ENCODE results near the gene IQCC.

Gene IQCC

DNA sequence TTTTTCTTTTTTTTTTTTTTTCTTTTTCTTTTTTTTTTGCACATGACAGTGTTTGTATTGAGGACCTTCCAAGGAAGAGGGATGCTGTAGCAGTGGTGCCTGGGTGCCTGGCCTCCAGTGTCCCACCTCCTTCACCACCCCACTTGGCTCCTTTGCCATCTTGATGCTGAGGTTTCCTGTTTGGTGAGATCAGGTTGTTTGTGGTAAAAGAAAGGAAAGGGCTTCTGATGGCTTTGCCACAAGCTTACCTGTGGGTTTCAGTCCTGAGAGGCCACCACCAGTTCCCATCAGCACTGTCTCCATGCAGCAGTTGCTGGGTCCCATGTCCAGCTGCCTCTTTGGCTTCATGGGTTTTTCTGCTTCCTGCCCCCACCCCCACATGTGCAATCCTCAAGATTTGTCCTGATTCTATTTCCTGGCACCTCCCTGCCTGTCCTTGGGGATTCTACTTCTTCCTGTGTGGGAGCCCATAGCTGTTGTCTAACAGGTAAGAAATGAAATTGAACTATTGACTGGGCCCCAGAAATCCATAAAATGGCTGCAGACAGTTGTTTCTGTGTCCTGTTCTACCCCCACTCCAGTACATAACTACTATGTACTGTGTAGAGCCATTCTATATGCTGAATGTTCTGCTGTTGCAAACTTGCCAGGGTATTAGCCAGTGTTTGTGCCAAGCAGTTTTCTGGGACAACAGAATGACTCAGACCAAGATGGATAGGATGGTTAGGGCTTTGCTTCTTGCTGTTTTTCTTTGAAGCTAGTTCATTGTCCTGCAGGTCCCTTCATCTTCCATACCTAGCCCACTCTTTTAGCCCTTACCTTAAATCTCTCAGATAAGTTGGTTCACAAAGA is 9.3 kb upstream of the IQCC start:
- Histone ChIP-seq H3K4me3 (ENCODE audit: low read depth, low read length) (no peak overlapping the region), H3K9ac (ENCODE audit: low read length) (no peak overlapping the region), H3K27ac (ENCODE audit: low read depth, low read length) (no peak overlapping the region), H3K4me1 (ENCODE audit: control insufficient read depth, insufficient read depth, low read length) (peaks cover 14% of the 10 kb centered on the region), H3K9me3 (ENCODE audit: control insufficient read depth, insufficient read depth, low read depth, low read length) (no peaks in the 10 kb centered on the region), H3K27me3 (ENCODE audit: control insufficient read depth, insufficient read depth, low read length) (no peaks in the 10 kb centered on the region), H3K36me3 (ENCODE audit: control insufficient read depth, insufficient read depth, low read length) (peaks cover 74% of the 10 kb centered on the region)

DNA sequence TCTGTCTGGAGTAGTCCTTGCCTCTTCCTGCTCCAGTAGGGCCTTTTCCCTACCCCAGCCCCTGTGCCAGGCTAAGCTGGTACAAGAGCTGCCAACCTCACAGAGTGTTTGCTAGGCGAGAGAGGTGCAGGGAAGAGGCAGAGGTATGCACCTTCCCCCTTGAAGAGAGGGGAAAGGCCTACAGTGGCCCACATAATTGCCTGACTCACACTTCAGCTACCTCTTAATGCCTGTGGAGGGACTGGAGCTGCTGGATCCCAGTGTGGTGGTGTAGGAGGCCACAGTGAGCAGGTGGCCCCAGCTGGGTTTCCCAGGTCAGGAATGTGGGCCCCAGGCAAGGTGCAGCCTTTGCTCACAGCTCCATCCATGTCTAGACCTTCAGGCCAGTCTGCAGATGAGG is 8.4 kb upstream of the IQCC start:
- no peaks in the 10 kb centered on the region for H3K9me3 ChIP-seq (ENCODE audit: control insufficient read depth, insufficient read depth, low read depth, low read length)
- H3K36me3 ChIP-seq (ENCODE audit: control insufficient read depth, insufficient read depth, low read length) = peaks cover 65% of the 10 kb centered on the region
- H3K9ac ChIP-seq (ENCODE audit: low read length) = no peak overlapping the region
- no peak overlapping the region for H3K27ac ChIP-seq (ENCODE audit: low read depth, low read length)
- peaks cover 21% of the 10 kb centered on the region for H3K4me1 ChIP-seq (ENCODE audit: control insufficient read depth, insufficient read depth, low read length)
- no peaks in the 10 kb centered on the region for H3K27me3 ChIP-seq (ENCODE audit: control insufficient read depth, insufficient read depth, low read length)
- H3K4me3 ChIP-seq (ENCODE audit: low read depth, low read length) = no peak overlapping the region

DNA sequence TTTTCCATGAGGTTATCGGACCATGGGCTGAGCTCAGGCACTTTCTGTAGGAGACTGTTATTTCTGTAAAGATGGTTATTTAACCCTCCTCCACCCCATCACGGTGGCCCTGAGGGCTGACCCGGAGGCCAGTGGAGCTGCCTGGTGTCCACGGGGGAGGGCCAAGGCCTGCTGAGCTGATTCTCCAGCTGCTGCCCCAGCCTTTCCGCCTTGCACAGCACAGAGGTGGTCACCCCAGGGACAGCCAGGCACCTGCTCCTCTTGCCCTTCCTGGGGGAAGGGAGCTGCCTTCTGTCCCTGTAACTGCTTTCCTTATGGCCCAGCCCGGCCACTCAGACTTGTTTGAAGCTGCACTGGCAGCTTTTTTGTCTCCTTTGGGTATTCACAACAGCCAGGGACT is 7.6 kb upstream of the IQCC start:
- Histone ChIP-seq H3K36me3 (ENCODE audit: control insufficient read depth, insufficient read depth, low read length) (peaks cover 58% of the 10 kb centered on the region), H3K4me1 (ENCODE audit: control insufficient read depth, insufficient read depth, low read length) (peaks cover 21% of the 10 kb centered on the region), H3K27ac (ENCODE audit: low read depth, low read length) (no peak overlapping the region), H3K9me3 (ENCODE audit: control insufficient read depth, insufficient read depth, low read depth, low read length) (no peaks in the 10 kb centered on the region), H3K9ac (ENCODE audit: low read length) (no peak overlapping the region), H3K27me3 (ENCODE audit: control insufficient read depth, insufficient read depth, low read length) (no peaks in the 10 kb centered on the region), H3K4me3 (ENCODE audit: low read depth, low read length) (no peak overlapping the region)

DNA sequence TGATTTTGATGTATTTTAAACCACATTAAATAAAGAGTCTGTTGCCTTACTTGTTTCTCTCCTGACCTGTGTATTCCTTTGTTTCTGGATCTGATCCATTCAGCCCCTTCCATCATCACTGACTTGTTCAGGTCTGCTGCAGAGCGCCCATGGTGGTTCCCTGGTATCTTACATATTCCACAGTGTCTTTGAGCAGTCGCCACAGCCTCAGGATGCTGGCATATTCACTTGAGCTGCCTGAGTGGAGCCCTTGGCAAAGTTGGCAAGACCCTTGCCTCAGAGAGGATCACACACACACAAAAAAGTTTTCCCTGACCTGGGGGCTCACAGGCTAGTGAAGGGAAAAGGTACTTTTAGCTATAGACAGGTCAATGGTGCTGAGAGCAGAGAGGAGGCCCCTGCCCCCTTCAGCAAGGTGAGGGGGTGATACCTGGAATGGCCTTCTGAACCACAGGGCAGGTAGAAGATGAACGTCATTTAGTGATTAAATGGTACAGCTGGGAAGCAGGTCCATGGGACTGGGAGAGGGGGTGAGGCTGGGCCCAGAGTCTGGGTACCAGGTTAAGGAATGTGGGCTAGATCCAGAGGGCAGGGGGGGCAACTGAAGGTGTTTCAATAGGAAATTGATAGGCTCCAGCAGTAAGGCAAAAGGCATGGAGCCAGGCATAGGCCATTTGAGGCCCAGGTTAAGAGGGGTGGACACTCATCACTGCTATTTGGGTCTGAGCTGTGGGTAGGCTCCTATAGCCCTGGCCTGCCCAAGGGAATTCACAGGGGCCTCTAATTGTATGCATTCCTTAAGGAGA is 7.0 kb upstream of the IQCC start:
- Histone ChIP-seq H3K9ac (ENCODE audit: low read length) (no peak overlapping the region), H3K27ac (ENCODE audit: low read depth, low read length) (no peak overlapping the region), H3K4me3 (ENCODE audit: low read depth, low read length) (no peak overlapping the region), H3K4me1 (ENCODE audit: control insufficient read depth, insufficient read depth, low read length) (peaks cover 21% of the 10 kb centered on the region), H3K27me3 (ENCODE audit: control insufficient read depth, insufficient read depth, low read length) (no peaks in the 10 kb centered on the region), H3K9me3 (ENCODE audit: control insufficient read depth, insufficient read depth, low read depth, low read length) (no peaks in the 10 kb centered on the region), H3K36me3 (ENCODE audit: control insufficient read depth, insufficient read depth, low read length) (peaks cover 52% of the 10 kb centered on the region)

DNA sequence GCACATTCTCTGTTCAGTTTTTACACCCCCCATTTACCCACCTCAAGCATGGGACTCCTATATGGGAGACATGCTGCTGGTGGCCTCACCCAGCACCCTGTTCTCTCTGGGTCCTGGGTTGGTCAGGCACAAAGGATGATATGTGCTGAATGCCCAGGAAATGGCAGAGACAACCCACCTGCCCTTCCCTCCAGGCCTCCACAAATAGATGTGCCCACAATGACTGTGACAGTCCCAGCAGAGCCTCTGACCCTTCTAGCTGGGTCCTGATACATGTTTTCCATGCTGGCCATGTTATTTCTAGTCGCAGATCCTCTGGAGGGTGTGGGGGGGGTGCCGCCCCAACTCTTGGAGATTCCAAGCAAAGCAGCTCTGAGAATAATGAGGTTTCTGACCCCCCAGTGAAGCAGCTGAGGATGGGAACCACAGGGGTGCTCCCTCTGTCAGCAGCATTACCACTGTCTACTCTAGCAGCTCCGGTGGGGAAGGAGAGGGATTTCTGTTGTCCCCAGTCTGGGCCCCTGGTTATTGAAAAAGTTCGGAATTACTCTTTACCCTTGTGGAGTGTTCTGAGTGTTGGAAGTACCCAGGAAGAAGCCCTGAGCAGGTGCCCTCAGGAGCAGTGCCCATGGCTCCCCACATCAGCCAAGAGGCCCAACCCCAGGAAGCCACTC is 6.3 kb upstream of the IQCC start:
- no peaks in the 10 kb centered on the region for H3K9me3 ChIP-seq (ENCODE audit: control insufficient read depth, insufficient read depth, low read depth, low read length)
- peaks cover 1% of the 10 kb centered on the region; the same call in 1 of the 2 replicates for H3K27me3 ChIP-seq (ENCODE audit: control insufficient read depth, insufficient read depth, low read length)
- H3K36me3 ChIP-seq (ENCODE audit: control insufficient read depth, insufficient read depth, low read length) = peaks cover 44% of the 10 kb centered on the region
- H3K27ac ChIP-seq (ENCODE audit: low read depth, low read length) = no peak overlapping the region
- no peak overlapping the region for H3K9ac ChIP-seq (ENCODE audit: low read length)
- H3K4me1 ChIP-seq (ENCODE audit: control insufficient read depth, insufficient read depth, low read length) = peaks cover 21% of the 10 kb centered on the region
- H3K4me3 ChIP-seq (ENCODE audit: low read depth, low read length) = peak overlapping the region; percentile 66; the same call in 1 of the 2 replicates

DNA sequence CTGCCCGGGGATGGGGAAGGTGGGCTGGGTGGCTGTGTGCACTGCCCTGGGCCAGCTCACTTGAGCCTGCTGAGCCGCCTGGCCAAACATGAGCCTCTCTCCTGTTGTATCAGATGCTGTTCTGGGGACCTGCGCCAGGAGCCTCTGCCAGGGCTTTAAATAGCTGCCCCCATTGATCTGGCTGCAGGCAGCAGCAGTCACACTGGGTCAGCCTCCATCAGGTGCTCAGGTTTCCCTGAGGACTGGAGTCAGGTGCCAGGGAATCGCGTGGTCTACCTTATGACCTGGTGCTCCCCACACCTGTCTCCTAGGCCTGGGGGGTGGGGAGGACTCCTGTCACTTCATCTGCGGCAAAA is 5.8 kb upstream of the IQCC start:
- H3K27me3 ChIP-seq (ENCODE audit: control insufficient read depth, insufficient read depth, low read length) = peaks cover 7% of the 10 kb centered on the region; the same call in 1 of the 2 replicates
- peaks cover 39% of the 10 kb centered on the region for H3K36me3 ChIP-seq (ENCODE audit: control insufficient read depth, insufficient read depth, low read length)
- no peak overlapping the region for H3K27ac ChIP-seq (ENCODE audit: low read depth, low read length)
- H3K9me3 ChIP-seq (ENCODE audit: control insufficient read depth, insufficient read depth, low read depth, low read length) = no peaks in the 10 kb centered on the region
- no peak overlapping the region for H3K9ac ChIP-seq (ENCODE audit: low read length)
- H3K4me1 ChIP-seq (ENCODE audit: control insufficient read depth, insufficient read depth, low read length) = peaks cover 21% of the 10 kb centered on the region
- peak overlapping the region; percentile 66 for H3K4me3 ChIP-seq (ENCODE audit: low read depth, low read length)

DNA sequence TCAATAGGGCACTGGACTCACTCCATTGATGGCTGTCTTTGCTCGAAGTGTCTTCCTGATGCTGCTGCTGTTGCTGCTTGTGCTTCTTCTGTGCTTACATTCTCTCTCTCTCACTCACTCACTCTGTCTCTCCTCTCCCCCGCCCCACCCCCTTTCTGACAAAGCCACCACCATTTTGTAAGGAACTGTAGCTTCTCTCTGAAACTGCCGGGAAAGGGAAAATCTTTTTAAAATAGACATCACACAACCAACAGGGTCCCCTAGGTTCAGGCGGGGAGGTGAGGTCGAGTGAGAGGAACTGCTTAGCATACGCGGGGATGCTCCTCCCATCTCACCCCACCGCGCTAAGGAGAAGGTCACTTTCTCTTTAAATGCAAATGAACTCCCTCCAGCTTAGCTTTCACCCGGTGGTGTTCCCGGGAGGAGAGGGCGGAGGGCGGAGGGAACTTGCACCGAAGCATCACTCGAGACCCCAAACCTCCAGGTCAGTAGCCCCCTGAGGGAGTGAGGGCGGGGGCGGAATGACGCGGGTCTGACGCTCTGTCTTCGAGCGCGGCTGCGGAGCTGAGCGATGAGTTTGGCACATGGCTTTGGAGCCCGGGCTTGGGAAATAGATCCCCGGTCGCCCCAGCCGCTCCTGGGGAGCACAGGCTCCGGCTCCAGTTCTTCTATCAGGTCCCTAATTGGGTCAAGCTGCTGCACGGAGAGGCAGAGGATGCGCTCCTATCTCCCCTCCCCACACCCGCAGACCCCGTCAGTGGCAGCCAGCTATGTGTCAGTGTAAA is 5.1 kb upstream of the IQCC start, which contains the start of gene CCDC28B:
CCDC28B (plus strand) TSS at position 370 of the 785 bp plus-strand sequence. CDS start 1,341 bp downstream, outside the sequence.
- Histone ChIP-seq H3K9me3 (ENCODE audit: control insufficient read depth, insufficient read depth, low read depth, low read length) (no peaks in the 10 kb centered on the region), H3K9ac (ENCODE audit: low read length) (peak within 1 kb of the TSS; percentile 40), H3K27me3 (ENCODE audit: control insufficient read depth, insufficient read depth, low read length) (peaks cover 8% of the 10 kb centered on the region; the same call in 1 of the 2 replicates), H3K4me3 (ENCODE audit: low read depth, low read length) (peak within 1 kb of the TSS; percentile 66), H3K27ac (ENCODE audit: low read depth, low read length) (no peak within 1 kb of the TSS), H3K36me3 (ENCODE audit: control insufficient read depth, insufficient read depth, low read length) (peaks cover 32% of the 10 kb centered on the region), H3K4me1 (ENCODE audit: control insufficient read depth, insufficient read depth, low read length) (peaks cover 25% of the 10 kb centered on the region)

DNA sequence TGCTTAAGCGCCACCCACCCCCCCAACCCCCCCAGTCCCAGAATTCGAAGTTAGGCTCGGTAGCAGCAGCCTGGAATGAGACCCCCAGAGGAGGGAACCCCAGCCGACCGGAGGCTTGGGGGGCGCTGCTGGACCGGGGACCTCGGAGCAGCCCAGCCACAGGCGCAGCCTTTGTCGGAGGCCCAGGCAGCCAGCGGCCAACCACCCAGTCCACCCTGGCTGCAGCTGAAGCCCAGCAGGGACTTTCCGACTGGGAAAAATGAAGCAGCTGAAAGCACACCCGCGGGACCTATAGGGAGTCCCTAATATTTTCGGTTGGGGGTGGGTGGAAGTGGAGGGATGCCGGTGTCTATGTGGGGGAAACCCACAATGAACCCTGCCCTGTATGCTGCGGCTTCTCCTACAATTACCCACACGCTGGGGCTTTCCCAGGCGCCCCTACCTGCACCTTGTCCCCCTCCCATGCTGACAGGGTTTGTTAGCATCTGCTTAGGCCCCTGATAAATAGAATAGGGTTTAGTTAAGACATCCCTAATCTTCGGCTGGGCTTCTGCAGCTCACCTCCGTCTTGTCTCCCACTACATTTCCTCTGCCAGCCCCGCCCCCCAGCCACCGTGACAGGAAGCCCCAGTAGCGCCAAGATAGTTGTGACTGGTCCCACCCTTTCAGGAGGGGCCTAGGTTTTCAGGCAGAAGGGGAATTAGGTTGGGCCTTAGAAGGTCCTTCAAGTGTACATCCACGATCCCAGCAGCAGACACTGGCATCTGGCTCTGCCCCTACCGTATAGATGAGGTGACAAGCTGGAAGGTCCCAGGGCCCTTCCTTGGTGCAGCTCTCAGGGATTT is 4.2 kb upstream of the IQCC start:
- H3K36me3 ChIP-seq (ENCODE audit: control insufficient read depth, insufficient read depth, low read length) = peaks cover 24% of the 10 kb centered on the region
- H3K9me3 ChIP-seq (ENCODE audit: control insufficient read depth, insufficient read depth, low read depth, low read length) = no peaks in the 10 kb centered on the region
- H3K9ac ChIP-seq (ENCODE audit: low read length) = peak overlapping the region; percentile 32
- peaks cover 8% of the 10 kb centered on the region; the same call in 1 of the 2 replicates for H3K27me3 ChIP-seq (ENCODE audit: control insufficient read depth, insufficient read depth, low read length)
- no peak overlapping the region for H3K27ac ChIP-seq (ENCODE audit: low read depth, low read length)
- peak overlapping the region; percentile 66 for H3K4me3 ChIP-seq (ENCODE audit: low read depth, low read length)
- H3K4me1 ChIP-seq (ENCODE audit: control insufficient read depth, insufficient read depth, low read length) = peaks cover 27% of the 10 kb centered on the region

DNA sequence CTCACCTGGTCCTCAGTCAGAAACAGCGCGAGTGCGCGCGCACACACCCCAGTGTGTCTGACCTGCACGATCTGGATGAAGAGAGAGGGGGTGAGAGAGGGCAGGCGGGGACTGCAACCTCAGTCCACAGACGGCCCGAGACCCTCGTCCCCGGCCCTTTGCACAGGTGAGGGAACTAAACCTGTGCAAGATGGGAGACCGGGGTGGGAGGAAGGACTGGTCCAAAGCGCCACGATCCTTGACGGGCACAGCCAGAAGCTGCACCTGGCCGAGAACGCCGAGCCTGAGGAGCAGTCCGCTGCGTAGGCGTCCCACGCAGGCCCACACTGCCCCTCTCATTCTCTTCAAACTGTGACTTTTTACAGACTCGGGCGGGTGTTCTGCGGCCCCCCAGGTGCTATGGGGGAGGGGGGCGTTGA is 519 bp upstream of the IQCC start:
- Histone ChIP-seq H3K9me3 (ENCODE audit: control insufficient read depth, insufficient read depth, low read depth, low read length) (no peaks in the 10 kb centered on the region), H3K36me3 (ENCODE audit: control insufficient read depth, insufficient read depth, low read length) (peaks cover 11% of the 10 kb centered on the region; the same call in 1 of the 2 replicates), H3K9ac (ENCODE audit: low read length) (peak overlapping the region; percentile 61), H3K4me3 (ENCODE audit: low read depth, low read length) (peak overlapping the region; percentile 89), H3K4me1 (ENCODE audit: control insufficient read depth, insufficient read depth, low read length) (peaks cover 17% of the 10 kb centered on the region), H3K27me3 (ENCODE audit: control insufficient read depth, insufficient read depth, low read length) (peaks cover 8% of the 10 kb centered on the region; the same call in 1 of the 2 replicates), H3K27ac (ENCODE audit: low read depth, low read length) (no peak overlapping the region)

All from HUES6 (cell line).